ENCODE data around the gene RUNX1. TPM values are rescaled to one million over a fixed set of nuclear protein-coding genes. Genes with fewer than 3 reads are reported as not detected.
A peak's percentile ranks its signal among the peaks of the same experiment; 100 is the strongest.

Gene RUNX1
- total and polyA plus RNA-seq, 10 donors, result 4.8 to 70.0 (median 43.6) TPM

GRCh38 chr21:34792504-34793089 is 256.5 kb downstream of the RUNX1 start:
- Histone ChIP-seq H3K27ac (no peak overlapping the region), H3K4me3 (no peak overlapping the region), H3K9me3 (no peaks in the 10 kb centered on the region), H3K36me3 (peaks cover 0 to 88% (median 48%) of the 10 kb centered on the region in 6 donors), H3K4me1 (no peaks in the 10 kb centered on the region), H3K27me3 (replicated peaks in 1 of 7) (no peaks in the 10 kb centered on the region)
- TF ChIP-seq, protein P1, sequence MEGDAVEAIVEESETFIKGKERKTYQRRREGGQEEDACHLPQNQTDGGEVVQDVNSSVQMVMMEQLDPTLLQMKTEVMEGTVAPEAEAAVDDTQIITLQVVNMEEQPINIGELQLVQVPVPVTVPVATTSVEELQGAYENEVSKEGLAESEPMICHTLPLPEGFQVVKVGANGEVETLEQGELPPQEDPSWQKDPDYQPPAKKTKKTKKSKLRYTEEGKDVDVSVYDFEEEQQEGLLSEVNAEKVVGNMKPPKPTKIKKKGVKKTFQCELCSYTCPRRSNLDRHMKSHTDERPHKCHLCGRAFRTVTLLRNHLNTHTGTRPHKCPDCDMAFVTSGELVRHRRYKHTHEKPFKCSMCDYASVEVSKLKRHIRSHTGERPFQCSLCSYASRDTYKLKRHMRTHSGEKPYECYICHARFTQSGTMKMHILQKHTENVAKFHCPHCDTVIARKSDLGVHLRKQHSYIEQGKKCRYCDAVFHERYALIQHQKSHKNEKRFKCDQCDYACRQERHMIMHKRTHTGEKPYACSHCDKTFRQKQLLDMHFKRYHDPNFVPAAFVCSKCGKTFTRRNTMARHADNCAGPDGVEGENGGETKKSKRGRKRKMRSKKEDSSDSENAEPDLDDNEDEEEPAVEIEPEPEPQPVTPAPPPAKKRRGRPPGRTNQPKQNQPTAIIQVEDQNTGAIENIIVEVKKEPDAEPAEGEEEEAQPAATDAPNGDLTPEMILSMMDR (IDR thresholded peaks at IDR 0.05 in 8 of 11, conservative IDR thresholded peaks at IDR 0.05 in 3 of 11), result no peak
- no peak for TF ChIP-seq POLR2AphosphoS5 (IDR thresholded peaks at IDR 0.05)
- no peak for DNase-seq
- intact Hi-C loops (cut with DNase I; ENCODE audit: low total_unique reads), result no loop called here
- WGBS, 5 donors, result 94 to 97% (median 95%) methylated on average over 26 to 27 of the region's 27 CpGs

GRCh38 chr21:34791776-34792503 is 257.2 kb downstream of the RUNX1 start:
- no peak overlapping the region for H3K4me3 ChIP-seq
- no peak overlapping the region for H3K27ac ChIP-seq
- H3K4me1 ChIP-seq, result no peaks in the 10 kb centered on the region
- 83 to 98% (median 97%) methylated on average over 64 to 84 of the region's 84 CpGs for WGBS, 5 donors
- H3K36me3 ChIP-seq, result peaks cover 0 to 81% (median 42%) of the 10 kb centered on the region in 6 donors
- peak in 1 of 3 donors; percentile 14 for TF ChIP-seq POLR2AphosphoS5 (IDR thresholded peaks at IDR 0.05)
- no peak for TF ChIP-seq POLR2A (IDR thresholded peaks at IDR 0.05)
- no peaks in the 10 kb centered on the region for H3K9me3 ChIP-seq
- intact Hi-C loops (cut with DNase I; ENCODE audit: low total_unique reads), result no loop called here
- DNase-seq, result no peak
- H3K27me3 ChIP-seq (replicated peaks in 1 of 7), result no peaks in the 10 kb centered on the region

- DNase-seq, result no peak
- 66 to 87% (median 76%) methylated on average over 3 of the region's 3 CpGs for WGBS, 5 donors
- Histone ChIP-seq H3K4me1 (no peaks in the 10 kb centered on the region), H3K27me3 (replicated peaks in 1 of 7) (no peaks in the 10 kb centered on the region), H3K4me3 (no peak overlapping the region), H3K36me3 (peaks cover 0 to 70% (median 35%) of the 10 kb centered on the region in 6 donors), H3K9me3 (no peaks in the 10 kb centered on the region), H3K27ac (no peak overlapping the region)
- intact Hi-C loops (cut with DNase I; ENCODE audit: low total_unique reads), result no loop called here
- TF ChIP-seq POLR2A (IDR thresholded peaks at IDR 0.05), result no peak
Observed at GRCh38 chr21:34790834-34791233, 258.3 kb downstream of the RUNX1 start.

DNA sequence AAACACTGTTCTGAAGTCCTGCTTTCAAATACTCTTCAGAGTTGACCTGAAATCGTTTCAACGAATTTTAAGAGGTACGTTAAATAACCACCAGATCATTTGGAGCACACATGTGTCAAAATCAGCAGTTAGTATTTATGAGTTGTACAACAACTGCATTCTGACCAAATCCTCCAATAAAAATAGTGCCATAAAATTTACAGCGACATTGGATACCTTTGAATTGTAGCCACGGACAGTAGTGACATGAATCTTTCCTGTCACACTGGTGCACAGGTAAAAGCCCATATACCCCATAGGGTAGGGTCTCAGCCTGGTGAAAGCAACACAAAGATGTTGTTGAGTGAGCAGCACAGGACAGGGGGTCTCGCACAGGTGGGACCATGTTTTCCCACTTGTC is 258.8 kb downstream of the RUNX1 start:
- Histone ChIP-seq H3K36me3 (peaks cover 0 to 65% (median 33%) of the 10 kb centered on the region in 6 donors), H3K9me3 (no peaks in the 10 kb centered on the region), H3K4me3 (no peak overlapping the region), H3K27me3 (replicated peaks in 1 of 7) (no peaks in the 10 kb centered on the region), H3K4me1 (no peaks in the 10 kb centered on the region), H3K27ac (no peak overlapping the region)
- TF ChIP-seq, protein P1 (IDR thresholded peaks at IDR 0.05 in 8 of 11, conservative IDR thresholded peaks at IDR 0.05 in 3 of 11), result no peak
- TF ChIP-seq POLR2AphosphoS5 (IDR thresholded peaks at IDR 0.05), result peak in 1 of 3 donors; percentile 6
- DNase-seq, result no peak
- WGBS, 5 donors, result 91 to 94% (median 93%) methylated on average over 6 of the region's 6 CpGs
- intact Hi-C loops (cut with DNase I; ENCODE audit: low total_unique reads), result no loop called here

- no peak overlapping the region for H3K27ac ChIP-seq
- H3K4me1 ChIP-seq, result no peaks in the 10 kb centered on the region
- H3K4me3 ChIP-seq, result no peak overlapping the region
- WGBS, 5 donors, result 92 to 98% (median 96%) methylated on average over 1 of the region's 1 CpG
- no peaks in the 10 kb centered on the region for H3K9me3 ChIP-seq
- TF ChIP-seq POLR2A (IDR thresholded peaks at IDR 0.05) (no peak), POLR2AphosphoS5 (IDR thresholded peaks at IDR 0.05) (no peak)
- TF ChIP-seq, protein P1 (IDR thresholded peaks at IDR 0.05 in 8 of 11, conservative IDR thresholded peaks at IDR 0.05 in 3 of 11), result no peak
- intact Hi-C loops (cut with DNase I; ENCODE audit: low total_unique reads), result no loop called here
- no peak for DNase-seq
- peaks cover 0 to 50% (median 29%) of the 10 kb centered on the region in 6 donors for H3K36me3 ChIP-seq
- H3K27me3 ChIP-seq (replicated peaks in 1 of 7), result no peaks in the 10 kb centered on the region
Observed at GRCh38 chr21:34788879-34789278, 260.2 kb downstream of the RUNX1 start.

Measured in spleen (tissue), 11 donors.